IPS-NIHi7 (cell line): ENCODE results near the gene TDRD3.
A peak's percentile ranks its signal among the peaks of the same experiment; 100 is the strongest.

Source experiments
- DNase-seq: peaks from one replicate; pipeline ENCODE4 v3.0.0; 2012; ENCODE audit warnings: mixed read lengths; ENCODE audit errors: extremely low spot score

TDRD3 gene

GRCh38 chr13:60572855-60573254 is 175.8 kb downstream of the TDRD3 start:
- DNase-seq, result no peak

GRCh38 chr13:60574735-60575134 is 177.7 kb downstream of the TDRD3 start:
- DNase-seq, result no peak

GRCh38 chr13:60575142-60575541 is 178.1 kb downstream of the TDRD3 start:
- no peak for DNase-seq

- no peak for DNase-seq
Observed at GRCh38 chr13:60577761-60578160, 180.7 kb downstream of the TDRD3 start.

- DNase-seq, result peak; percentile 58
Observed at GRCh38 chr13:60583196-60583888, 186.3 kb downstream of the TDRD3 start.

GRCh38 chr13:60583911-60584753 is 187.1 kb downstream of the TDRD3 start:
- peak; percentile 33 for DNase-seq

- no peak for DNase-seq
Observed at GRCh38 chr13:60584976-60585375, 188.0 kb downstream of the TDRD3 start.

GRCh38 chr13:60590800-60591747 is 194.1 kb downstream of the TDRD3 start:
- no peak for DNase-seq

- DNase-seq, result no peak
Observed at GRCh38 chr13:60603049-60603448, 206.0 kb downstream of the TDRD3 start.

- no peak for DNase-seq
Observed at GRCh38 chr13:60604058-60604457, 207.0 kb downstream of the TDRD3 start.

GRCh38 chr13:60608954-60609353 is 211.9 kb downstream of the TDRD3 start:
- DNase-seq, result no peak

- DNase-seq, result no peak
Observed at GRCh38 chr13:60611523-60611922, 214.5 kb downstream of the TDRD3 start.

- DNase-seq, result no peak
Observed at GRCh38 chr13:60612593-60612992, 215.6 kb downstream of the TDRD3 start.

GRCh38 chr13:60613080-60613479 is 216.1 kb downstream of the TDRD3 start:
- no peak for DNase-seq

GRCh38 chr13:60617991-60618733 is 221.1 kb downstream of the TDRD3 start:
- peak; percentile 72 for DNase-seq

- DNase-seq, result no peak
Observed at GRCh38 chr13:60619461-60619860, 222.4 kb downstream of the TDRD3 start.

GRCh38 chr13:60620611-60621395 is 223.8 kb downstream of the TDRD3 start:
- no peak for DNase-seq

- no peak for DNase-seq
Observed at GRCh38 chr13:60623151-60623550, 226.1 kb downstream of the TDRD3 start.
